HUES64 (cell line): ENCODE measurements around the gene MACROD2.

Experiments
- H3K27ac ChIP-seq: 2 replicates; pipeline ENCODE4 v1.7.0; 2013; ENCODE audit warnings: low read depth, low read length, inconsistent platforms
- H3K27me3 ChIP-seq: 2 replicates; pipeline ENCODE4 v1.6.1; 2013; ENCODE audit warnings: mild to moderate bottlenecking, low read length; ENCODE audit not compliant: insufficient read depth
- H3K36me3 ChIP-seq: 2 replicates; pipeline ENCODE4 v1.6.1; 2013; ENCODE audit warnings: mild to moderate bottlenecking, low read length; ENCODE audit not compliant: insufficient read depth
- H3K4me1 ChIP-seq: 2 replicates; pipeline ENCODE4 v1.6.1; 2013; ENCODE audit warnings: mild to moderate bottlenecking, low read length, moderate library complexity; ENCODE audit not compliant: insufficient read depth
- H3K4me3 ChIP-seq: 2 replicates; pipeline ENCODE4 v1.5.1; 2013; ENCODE audit warnings: mild to moderate bottlenecking, low read length, moderate library complexity
- H3K9ac ChIP-seq: 2 replicates; pipeline ENCODE4 v1.6.1; 2013; ENCODE audit warnings: mild to moderate bottlenecking, low read depth, low read length
- H3K9me3 ChIP-seq: 2 replicates; pipeline ENCODE4 v1.6.1; 2013; ENCODE audit warnings: low read depth, low read length; ENCODE audit not compliant: insufficient read depth
- WGBS: fragments of 150-250, 120-280 bp; methylation state at CpG from one replicate; pipeline ENCODE4 v1.1.7; 2013; ENCODE audit warnings: missing lambda C conversion rate; 5-methylcytosine and 5-hydroxymethylcytosine counted together

The MACROD2 gene

DNA sequence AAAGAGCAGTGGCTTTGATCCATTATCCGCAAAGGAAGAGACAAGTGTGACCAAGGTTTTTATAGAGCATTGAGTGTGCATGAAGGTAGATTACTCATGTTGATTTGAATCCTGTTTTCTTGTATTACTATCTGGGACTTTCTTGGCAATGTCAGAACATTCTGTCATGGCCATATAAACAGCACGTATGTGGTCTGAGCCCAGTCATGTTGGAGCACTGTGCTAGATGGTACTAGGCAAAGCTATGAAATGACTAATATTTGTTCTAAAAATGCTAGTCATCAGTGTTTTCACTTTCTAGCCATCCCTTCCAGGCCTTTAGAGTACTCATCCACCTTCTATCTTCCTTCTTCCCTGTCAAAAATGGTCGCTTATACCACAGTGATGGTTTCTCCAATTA, 620.7 kb downstream of the MACROD2 start:
- Histone ChIP-seq H3K36me3 (no peaks in the 10 kb centered on the region), H3K9me3 (no peaks in the 10 kb centered on the region), H3K27me3 (no peaks in the 10 kb centered on the region), H3K9ac (no peak overlapping the region), H3K4me1 (peaks cover 12% of the 10 kb centered on the region), H3K4me3 (no peak overlapping the region), H3K27ac (no peak overlapping the region)
- 98% methylated on average over 3 of the region's 3 CpGs for WGBS

DNA sequence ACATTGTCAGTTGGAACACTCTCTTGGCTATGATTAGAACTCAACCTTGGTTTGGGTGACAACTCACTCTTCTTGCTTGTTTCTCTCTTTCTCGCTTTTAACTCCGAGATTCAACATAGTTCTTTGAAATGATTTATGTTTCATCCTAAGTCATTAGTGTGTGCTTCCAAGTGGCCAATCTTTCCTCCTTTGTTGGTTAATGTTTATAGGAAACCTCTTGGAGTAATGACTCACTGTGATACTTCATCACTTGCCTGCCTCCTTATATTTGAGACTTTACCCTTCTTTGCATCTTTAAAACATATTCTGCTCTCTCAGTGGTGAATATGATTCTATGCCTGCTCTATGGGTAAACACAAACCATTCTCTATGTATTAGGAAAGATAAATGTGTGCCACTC, 621.8 kb downstream of the MACROD2 start:
- Histone ChIP-seq H3K27ac (no peak overlapping the region), H3K9ac (no peak overlapping the region), H3K36me3 (no peaks in the 10 kb centered on the region), H3K4me1 (peaks cover 12% of the 10 kb centered on the region), H3K4me3 (no peak overlapping the region), H3K9me3 (no peaks in the 10 kb centered on the region), H3K27me3 (no peaks in the 10 kb centered on the region)
- 92% methylated on average over 2 of the region's 2 CpGs for WGBS

DNA sequence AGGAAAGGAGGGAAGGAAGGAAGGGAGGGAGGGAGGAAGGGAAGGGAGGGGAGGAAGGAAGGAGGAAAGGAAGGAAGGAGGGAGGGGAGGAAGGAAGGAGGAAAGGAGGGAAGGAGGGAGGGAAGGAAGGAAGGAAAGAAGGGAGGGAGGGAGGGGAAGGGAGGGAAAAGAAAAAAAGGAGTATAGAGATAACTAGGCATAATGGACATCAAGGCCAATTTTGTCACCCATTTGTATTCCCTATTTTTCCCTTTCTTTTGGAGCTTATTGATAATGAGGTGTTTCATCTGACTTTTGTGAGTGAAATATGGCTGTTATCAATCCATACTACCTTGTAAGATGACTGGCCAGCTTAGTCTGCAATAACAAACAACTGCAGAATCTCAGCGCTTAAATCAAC, 624.1 kb downstream of the MACROD2 start:
- WGBS: 100% methylated on average over 1 of the region's 1 CpG

DNA sequence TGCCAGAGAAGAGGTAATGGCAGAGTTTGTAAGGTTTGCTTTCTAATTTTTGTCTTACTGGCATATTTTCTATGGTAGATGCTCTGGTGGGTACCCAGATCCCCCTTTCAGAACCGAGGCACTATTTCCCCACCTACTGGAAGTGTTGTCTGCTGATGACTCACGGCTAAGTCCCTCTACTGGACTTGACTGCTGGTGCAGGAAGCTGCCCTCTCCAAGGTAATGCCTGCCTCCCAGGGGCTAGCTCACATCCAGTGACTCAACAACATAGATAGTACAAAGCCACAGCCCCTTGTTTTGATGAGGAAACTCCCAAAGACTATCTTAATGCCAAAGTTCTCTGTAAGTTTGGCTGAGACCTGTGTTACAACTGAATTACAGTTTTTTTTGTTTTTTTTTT, 627.5 kb downstream of the MACROD2 start:
- WGBS: 60% methylated on average over 2 of the region's 2 CpGs
- no peak overlapping the region for H3K27ac ChIP-seq
- H3K4me3 ChIP-seq: no peak overlapping the region
- H3K36me3 ChIP-seq: no peaks in the 10 kb centered on the region
- H3K9ac ChIP-seq: no peak overlapping the region
- no peaks in the 10 kb centered on the region for H3K9me3 ChIP-seq
- peaks cover 12% of the 10 kb centered on the region for H3K4me1 ChIP-seq
- H3K27me3 ChIP-seq: no peaks in the 10 kb centered on the region

More for the DNA sequence above, 624.1 kb downstream of the MACROD2 start:
- Histone ChIP-seq H3K27ac (no peak overlapping the region), H3K27me3 (no peaks in the 10 kb centered on the region), H3K9ac (no peak overlapping the region), H3K36me3 (no peaks in the 10 kb centered on the region), H3K4me1 (peaks cover 12% of the 10 kb centered on the region), H3K4me3 (no peak overlapping the region), H3K9me3 (no peaks in the 10 kb centered on the region)

DNA sequence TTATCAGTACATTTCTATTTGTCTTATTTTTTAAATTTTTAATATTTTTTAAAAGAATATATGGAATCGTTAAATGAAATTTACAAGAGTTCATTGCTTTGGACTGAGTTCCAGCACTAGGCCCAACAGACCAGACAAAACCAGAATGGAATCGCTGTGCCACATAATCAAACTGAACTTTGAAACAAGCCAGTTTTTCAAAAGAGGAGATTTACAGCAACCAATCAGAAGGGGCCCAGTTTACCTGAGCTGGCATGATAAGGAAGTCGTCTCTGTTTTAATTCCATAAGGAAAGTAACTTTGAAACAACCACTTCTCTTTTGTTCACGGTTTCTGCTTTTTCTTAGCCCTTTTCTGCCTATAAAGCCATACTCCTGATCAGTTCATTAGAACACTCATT, 635.7 kb downstream of the MACROD2 start:
- no peaks in the 10 kb centered on the region for H3K36me3 ChIP-seq
- H3K4me3 ChIP-seq: no peak overlapping the region
- no peaks in the 10 kb centered on the region for H3K4me1 ChIP-seq
- no peak overlapping the region for H3K27ac ChIP-seq
- H3K9me3 ChIP-seq: no peaks in the 10 kb centered on the region
- H3K9ac ChIP-seq: no peak overlapping the region
- no peaks in the 10 kb centered on the region for H3K27me3 ChIP-seq
- 94% methylated on average over 4 of the region's 4 CpGs for WGBS

DNA sequence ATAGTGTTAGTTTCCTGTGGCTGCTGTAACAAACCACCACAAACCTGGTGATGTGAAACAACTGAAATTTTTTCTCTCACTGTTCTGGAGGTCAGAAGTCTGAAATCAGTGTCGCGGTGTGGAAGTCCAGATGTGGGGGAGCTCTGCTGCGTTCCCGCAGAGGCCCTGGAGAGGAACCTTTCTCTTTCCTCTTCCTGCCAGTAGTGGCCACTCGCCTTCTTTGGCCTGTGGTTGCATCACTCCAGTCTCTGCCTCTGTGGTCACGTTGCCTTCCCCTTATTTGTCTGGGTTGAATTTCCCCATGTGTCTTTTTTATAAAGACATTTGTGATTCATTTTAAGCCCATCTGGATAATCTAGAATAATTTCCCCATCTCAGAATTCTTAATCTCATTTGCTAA, 637.6 kb downstream of the MACROD2 start:
- Histone ChIP-seq H3K9ac (no peak overlapping the region), H3K4me1 (no peaks in the 10 kb centered on the region), H3K4me3 (no peak overlapping the region), H3K9me3 (no peaks in the 10 kb centered on the region), H3K27ac (no peak overlapping the region), H3K36me3 (no peaks in the 10 kb centered on the region), H3K27me3 (no peaks in the 10 kb centered on the region)
- WGBS: 89% methylated on average over 6 of the region's 6 CpGs

DNA sequence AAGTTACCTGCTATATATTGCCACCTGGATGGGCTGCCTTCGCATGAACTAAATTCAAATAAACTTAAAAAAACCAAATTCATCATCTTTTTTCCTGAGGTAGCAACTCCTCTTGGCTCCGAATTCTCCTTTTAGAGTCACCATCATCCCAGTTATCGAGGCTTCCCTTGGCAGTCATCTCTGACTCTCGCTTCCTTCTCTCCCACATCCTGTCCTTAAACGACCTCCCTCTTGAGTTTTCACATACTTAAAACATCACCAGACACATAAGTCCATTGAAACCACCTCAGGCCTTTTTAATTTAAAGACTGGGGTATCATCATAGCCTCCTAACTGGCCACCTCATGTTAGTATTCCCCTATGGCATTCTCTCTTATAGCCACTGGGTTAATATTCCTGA, 638.2 kb downstream of the MACROD2 start:
- no peaks in the 10 kb centered on the region for H3K4me1 ChIP-seq
- no peaks in the 10 kb centered on the region for H3K36me3 ChIP-seq
- no peak overlapping the region for H3K27ac ChIP-seq
- 93% methylated on average over 5 of the region's 5 CpGs for WGBS
- H3K9ac ChIP-seq: no peak overlapping the region
- H3K9me3 ChIP-seq: no peaks in the 10 kb centered on the region
- H3K27me3 ChIP-seq: no peaks in the 10 kb centered on the region
- H3K4me3 ChIP-seq: no peak overlapping the region

DNA sequence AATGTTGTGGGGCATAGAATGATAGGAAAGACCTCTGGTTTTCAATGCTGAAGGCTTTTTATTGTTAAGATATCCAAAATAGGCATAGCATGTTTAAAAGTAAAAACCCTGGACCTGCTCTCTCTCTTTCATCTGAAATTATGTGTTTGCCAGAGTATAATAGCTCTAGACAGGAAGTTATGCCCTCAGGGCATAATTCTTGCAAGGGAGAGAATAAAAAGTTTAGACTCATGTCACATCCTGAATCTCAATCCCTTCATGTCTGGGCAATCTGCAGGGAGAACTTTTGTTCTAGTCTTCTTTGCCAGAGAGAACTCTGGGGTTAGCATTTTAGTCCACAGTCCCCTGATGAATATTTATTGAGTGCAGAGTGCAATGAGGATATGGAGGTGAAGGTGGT, 639.3 kb downstream of the MACROD2 start:
- Histone ChIP-seq H3K27me3 (no peaks in the 10 kb centered on the region), H3K9ac (no peak overlapping the region), H3K36me3 (no peaks in the 10 kb centered on the region), H3K27ac (no peak overlapping the region), H3K9me3 (no peaks in the 10 kb centered on the region), H3K4me1 (no peaks in the 10 kb centered on the region), H3K4me3 (no peak overlapping the region)

DNA sequence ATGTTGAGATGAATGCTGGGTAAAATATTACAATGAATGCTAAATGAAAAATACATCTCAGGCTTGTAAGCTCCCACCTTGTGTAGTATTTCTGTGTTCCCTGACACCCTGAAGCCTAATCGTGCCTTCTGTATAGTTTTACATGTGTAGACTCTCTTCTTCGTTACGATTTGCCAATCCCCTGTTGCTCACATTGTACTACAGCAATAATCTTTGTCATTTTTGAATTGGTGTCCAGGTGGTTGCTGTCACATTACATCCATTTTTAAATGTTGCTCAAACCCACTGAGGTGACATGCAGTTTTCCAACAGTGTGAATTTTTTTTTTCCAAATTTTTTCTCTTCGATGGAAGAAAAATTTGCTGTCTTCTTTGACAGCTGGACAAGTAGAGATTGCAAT, 642.1 kb downstream of the MACROD2 start:
- Histone ChIP-seq H3K9ac (no peak overlapping the region), H3K4me3 (no peak overlapping the region), H3K27me3 (no peaks in the 10 kb centered on the region), H3K9me3 (peaks cover 11% of the 10 kb centered on the region), H3K36me3 (no peaks in the 10 kb centered on the region), H3K27ac (no peak overlapping the region), H3K4me1 (no peaks in the 10 kb centered on the region)
- WGBS: 97% methylated on average over 4 of the region's 4 CpGs

DNA sequence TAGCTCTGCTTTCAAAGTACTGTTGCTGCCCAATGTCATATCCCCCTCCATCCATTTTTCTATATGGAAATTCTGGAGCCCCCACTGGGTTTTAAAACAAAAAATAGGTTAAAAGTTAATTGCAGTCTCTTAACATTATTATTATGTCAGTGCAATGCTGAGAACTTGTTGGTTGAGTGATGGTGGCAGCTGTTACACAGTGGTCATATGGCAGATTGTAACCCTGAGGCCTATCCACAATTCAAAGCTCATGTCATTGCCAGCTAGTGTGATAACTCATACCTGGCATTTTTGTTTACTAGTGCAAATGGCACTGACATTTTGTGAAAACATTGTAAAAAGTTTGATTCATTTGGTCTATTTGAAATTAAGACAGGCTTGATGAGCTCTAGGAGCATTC, 647.8 kb downstream of the MACROD2 start:
- H3K4me3 ChIP-seq: no peak overlapping the region
- no peaks in the 10 kb centered on the region for H3K36me3 ChIP-seq
- no peak overlapping the region for H3K9ac ChIP-seq
- H3K27ac ChIP-seq: no peak overlapping the region
- H3K9me3 ChIP-seq: peaks cover 11% of the 10 kb centered on the region
- no peaks in the 10 kb centered on the region for H3K4me1 ChIP-seq
- no peaks in the 10 kb centered on the region for H3K27me3 ChIP-seq

DNA sequence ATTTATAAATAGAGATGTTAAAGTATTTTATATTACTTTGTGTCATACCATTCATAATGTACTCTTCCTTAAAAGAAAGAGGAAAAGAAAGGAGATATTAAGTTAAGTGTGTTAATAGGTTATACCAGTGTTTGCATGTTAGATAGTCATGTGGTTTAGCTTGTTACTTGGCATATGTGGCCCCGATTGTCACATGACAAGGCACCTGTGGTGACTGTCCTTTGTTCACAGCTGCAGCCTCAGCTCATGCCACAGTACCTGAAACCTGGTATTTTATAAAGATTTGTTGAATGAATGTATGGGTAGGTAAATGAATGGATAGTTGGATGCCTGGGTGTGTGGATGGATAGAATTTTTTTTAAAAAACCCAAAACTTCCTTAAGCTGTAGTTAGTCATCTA, 648.2 kb downstream of the MACROD2 start:
- H3K27me3 ChIP-seq: no peaks in the 10 kb centered on the region
- no peaks in the 10 kb centered on the region for H3K36me3 ChIP-seq
- no peak overlapping the region for H3K9ac ChIP-seq
- 93% methylated on average over 1 of the region's 1 CpG for WGBS
- no peak overlapping the region for H3K27ac ChIP-seq
- H3K4me1 ChIP-seq: no peaks in the 10 kb centered on the region
- no peak overlapping the region for H3K4me3 ChIP-seq
- peaks cover 11% of the 10 kb centered on the region for H3K9me3 ChIP-seq

DNA sequence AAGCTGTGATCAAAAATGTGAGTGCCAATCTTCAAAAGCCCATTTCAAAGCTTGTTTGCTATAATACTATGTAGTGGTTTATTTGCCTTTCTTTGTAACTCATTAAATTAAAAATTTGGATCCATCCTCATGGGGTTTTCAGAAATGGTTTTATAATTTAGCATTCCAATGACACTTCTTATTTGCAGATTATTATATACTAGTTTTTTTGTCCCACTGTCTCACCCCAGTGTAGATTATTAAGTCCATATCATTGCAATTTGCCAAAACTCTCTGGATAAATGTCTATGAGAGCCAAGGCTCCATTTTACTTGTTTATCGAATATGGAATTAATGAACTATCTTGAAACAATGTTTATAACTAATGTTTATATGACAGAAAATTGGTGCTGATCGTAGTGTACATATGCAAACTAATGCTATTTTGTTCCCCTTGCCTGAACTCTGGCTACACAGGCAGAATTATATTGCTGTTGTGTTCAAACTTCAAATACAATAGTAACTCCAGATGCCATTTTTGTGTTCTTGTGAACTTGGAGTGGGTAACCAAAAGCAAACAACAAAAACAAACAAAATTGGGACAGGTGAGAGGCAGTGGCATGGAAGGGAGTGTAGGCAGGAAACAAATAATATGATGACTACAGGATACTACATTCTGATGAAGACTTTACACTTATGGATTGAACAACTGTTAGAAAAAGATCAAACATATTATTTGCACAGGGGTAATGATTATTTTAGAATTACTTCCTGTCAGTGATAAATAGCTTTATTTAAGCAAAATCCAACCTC, 649.2 kb downstream of the MACROD2 start:
- Histone ChIP-seq H3K36me3 (no peaks in the 10 kb centered on the region), H3K9ac (no peak overlapping the region), H3K4me3 (no peak overlapping the region), H3K27me3 (no peaks in the 10 kb centered on the region), H3K4me1 (no peaks in the 10 kb centered on the region), H3K27ac (no peak overlapping the region), H3K9me3 (peaks cover 11% of the 10 kb centered on the region)
- 100% methylated on average over 1 of the region's 2 CpGs for WGBS
